NCI-H510A treated with DMSO at 0.1 percent for 48 hours (cell line): ENCODE data around the gene NEMP1.
A peak's percentile ranks its signal among the peaks of the same experiment; 100 is the strongest.
"Not testable (repeated sequence)": the region's sequence is repeated elsewhere in the genome, so short reads cannot be mapped to it uniquely, and the experiment has no call there.

Experiments
- DNase-seq: peaks from one replicate; lab custom pipeline; 2025; lab: John Stamatoyannopoulos, UW

Gene NEMP1, protein sequence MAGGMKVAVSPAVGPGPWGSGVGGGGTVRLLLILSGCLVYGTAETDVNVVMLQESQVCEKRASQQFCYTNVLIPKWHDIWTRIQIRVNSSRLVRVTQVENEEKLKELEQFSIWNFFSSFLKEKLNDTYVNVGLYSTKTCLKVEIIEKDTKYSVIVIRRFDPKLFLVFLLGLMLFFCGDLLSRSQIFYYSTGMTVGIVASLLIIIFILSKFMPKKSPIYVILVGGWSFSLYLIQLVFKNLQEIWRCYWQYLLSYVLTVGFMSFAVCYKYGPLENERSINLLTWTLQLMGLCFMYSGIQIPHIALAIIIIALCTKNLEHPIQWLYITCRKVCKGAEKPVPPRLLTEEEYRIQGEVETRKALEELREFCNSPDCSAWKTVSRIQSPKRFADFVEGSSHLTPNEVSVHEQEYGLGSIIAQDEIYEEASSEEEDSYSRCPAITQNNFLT

DNA sequence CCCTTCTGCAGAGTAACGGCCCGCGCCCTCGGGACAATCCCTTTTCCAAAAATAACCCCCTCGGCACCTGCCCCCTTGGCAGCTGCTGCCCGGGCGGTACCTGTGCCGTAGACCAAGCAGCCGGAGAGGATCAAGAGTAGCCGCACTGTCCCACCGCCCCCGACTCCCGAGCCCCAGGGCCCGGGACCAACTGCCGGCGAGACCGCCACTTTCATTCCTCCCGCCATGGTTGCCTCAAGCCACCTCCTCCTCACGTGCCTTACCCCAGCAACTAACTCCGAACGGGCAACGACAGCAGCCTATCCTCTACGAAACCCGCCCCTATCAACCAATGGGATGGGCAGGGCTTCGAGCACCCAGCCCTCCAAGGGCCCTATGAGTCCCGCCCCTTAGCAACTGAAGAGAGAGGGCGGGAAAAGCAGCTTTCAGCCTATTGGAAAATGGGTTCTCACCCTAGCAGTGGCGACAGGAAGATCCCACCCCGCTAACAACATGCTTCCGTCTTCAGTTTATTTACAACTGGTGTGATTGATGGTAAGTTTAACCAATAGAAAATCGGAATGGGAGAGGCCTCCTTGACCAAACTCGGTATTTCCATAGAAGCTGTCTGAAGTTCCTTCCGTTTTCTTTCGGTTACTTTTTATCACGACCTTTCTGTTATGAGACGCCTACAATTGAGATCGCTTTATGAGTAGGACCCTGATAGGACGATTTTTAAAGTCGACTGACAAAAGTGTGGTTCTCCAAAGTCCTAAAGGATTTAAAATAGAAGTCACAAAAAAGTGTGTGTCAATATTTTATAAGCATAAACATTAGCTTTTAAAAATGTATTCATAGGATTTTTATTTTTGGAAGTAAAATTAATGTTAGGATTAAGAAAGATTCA, at the start of gene NEMP1:
Gene NEMP1, minus strand, starts transcription at position 273 of the 886 bp plus-strand sequence. Its CDS starts 46 bp downstream, at position 227.
- DNase-seq: peak; percentile 99

DNA sequence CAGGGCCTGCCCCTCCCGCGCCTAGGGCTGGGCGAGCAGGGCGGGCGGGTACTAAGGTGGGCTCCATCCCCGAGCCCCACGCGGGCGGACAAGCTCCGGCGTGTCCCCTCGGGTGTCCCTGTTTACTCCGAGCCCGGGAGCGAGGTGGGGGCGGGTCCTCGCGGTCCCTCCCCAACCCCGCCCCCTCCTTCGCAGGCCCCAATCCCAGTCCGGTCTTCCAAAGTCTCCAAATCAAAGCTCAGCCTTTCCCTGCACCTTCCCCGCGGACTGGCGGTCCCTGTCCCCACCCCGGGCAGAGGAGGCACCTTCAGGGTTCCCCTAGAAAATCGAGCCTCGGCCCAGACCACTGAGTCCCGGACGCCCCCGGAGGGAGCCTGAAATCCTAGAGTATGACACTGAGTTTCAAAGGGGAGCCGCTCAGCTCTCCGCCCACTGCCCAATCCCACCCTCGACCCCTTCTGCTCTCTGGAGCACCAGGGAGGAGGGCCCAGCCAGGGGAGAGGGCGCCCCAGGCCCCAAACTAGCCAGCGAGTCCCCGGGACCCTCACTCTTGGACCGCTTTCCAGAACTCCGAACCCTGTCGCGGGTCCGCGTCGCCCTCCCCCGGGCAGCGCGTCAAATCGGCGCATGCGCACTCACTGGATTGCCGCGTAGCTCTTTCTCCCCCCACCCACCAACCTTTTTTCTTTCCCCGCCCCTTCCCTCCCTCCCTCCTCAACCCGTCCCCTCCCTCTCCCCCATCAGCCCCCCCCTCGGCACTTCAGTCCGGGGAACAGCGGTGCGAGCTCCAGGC, 49.3 kb upstream of the NEMP1 start, which contains the start of gene LRP1:
Gene LRP1, plus strand, starts transcription at position 758 of the 793 bp plus-strand sequence. CDS start 482 bp downstream, outside the sequence.
- peak; percentile 77 for DNase-seq

DNA sequence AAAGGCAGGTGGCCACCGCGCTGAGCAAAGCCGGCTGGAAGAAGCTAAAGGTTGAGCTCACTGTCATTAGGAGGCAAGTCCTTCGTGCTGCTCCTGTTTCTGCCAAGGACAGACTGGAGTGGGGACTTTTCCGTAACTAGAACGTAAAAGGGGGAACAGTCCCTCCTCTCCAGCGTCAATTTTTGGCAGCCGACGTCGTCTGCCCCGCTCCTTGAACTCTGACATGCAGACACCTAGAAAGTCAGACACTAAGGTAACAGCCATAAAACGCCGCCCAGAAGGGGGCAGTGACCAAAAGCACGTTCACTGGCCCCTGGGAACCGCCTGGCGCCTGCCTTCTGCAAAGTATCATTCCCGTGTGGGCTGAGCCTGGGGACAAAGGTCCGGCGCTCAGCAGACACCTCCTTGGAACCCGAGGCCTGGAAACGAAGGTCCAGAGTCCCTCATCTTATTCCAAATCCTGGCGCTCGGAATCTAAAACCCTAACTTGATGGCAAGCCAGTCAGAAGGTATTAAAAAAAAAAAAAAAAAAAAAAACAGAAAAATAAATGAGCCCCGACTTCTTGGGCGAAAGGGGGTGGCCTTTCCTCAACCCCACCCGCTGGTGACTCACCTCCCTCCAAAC, 48.6 kb upstream of the NEMP1 start:
- DNase-seq: peak; percentile 72

DNA sequence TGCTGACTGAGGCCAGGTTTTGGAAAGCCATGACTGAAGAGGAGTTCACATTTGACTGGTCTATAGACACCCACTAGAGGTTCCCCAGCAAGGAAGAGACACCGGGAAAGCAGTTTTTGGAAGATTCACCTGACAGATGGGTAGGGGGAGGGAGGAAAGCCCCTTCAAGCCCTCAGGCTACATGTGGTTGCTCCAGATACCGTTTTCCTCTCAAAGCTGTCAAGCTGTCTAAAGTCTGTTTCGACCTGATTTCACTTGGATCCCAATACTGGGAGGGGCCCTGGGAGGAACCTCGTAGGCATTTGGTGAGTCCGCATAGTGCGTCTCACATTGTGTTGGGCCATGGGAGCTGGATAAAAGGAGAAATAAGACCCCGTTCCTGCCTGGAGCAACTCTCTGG, 48.0 kb upstream of the NEMP1 start:
- no peak for DNase-seq

DNA sequence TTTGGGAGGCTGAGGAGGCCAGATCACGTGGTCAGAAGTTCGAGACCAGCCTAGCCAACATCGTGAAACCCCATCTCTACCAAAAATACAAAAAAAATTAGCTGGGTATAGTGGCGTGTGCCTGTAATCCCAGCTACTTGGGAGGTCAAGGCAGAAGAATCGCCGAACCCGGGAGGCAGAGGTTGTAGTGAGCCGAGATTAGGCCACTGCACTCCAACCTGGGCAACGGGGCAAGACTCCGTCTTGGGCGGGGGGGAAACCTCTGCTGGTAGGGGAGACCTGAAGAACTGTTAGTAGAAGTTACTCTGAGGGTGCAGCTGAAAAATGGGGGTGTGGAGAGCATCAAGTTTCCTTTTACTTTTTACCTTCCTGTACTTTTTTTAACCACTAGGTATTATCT, 47.5 kb upstream of the NEMP1 start:
- DNase-seq: no peak

DNA sequence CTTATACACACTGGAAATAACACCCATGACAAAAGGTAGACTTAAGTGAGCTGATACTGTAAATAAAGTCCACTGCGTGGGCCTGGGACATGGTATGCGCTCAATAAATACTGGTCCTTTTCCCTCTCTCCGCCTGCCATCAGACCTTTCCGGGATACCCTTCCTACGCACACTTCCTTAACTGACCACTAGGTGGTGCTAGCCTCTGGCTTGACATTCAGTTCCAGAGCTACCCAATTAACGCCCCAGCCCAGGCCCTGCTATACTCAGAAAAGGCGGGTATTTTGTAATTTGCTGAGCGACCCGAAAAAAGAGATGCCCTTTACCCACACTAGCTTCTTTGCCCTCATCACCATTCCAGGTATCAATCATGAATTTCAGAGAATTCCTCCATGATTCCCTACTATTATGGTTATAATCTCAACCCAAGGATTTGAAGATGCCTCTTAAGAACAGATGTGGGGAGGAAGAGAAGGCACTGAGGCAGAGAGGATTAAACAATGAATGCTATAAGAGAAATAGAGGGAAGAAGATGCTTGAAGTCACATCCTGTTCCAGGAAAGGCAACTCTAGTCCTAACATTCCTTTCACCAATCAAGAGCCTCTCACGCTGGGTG, 45.8 kb upstream of the NEMP1 start:
- peak; percentile 58 for DNase-seq

DNA sequence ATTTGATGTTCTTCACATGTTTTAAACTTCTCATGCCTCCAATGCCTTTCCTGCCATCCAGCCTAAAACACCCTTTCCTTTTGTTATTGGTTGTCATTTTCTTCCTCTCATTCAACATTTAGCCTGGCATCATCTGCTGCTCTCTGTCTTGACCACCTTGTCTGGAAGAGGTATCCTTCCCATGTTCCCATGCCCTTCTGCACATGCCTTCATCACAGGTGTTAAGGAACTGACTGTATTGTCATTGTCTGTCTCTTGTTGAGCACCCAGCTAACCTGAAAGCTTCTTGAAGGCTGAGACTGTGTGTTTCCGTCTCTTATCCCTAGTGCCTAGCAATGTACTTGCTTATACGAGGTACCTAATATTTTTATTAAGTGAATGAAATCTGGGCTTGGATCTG, 45.2 kb upstream of the NEMP1 start:
- no peak for DNase-seq

DNA sequence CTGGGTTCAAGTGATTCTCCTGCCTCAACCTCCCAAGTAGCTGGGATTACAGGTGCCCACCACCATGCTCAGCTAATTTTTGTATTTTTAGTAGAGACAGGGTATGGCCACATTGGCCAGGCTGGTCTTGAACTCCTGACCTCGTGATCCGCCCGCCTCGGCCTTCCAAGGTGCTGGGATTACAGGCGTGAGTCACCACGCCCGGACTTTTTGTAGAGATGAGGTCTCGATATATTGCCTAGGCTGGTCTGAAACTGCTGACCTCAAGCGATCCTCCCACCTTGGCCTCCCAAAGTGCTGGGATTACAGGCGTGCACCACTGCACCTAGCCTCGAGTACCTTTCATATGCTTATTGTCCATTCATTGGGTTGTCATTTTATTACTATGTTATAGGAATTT, 42.1 kb upstream of the NEMP1 start:
- DNase-seq: not testable (repeated sequence)

DNA sequence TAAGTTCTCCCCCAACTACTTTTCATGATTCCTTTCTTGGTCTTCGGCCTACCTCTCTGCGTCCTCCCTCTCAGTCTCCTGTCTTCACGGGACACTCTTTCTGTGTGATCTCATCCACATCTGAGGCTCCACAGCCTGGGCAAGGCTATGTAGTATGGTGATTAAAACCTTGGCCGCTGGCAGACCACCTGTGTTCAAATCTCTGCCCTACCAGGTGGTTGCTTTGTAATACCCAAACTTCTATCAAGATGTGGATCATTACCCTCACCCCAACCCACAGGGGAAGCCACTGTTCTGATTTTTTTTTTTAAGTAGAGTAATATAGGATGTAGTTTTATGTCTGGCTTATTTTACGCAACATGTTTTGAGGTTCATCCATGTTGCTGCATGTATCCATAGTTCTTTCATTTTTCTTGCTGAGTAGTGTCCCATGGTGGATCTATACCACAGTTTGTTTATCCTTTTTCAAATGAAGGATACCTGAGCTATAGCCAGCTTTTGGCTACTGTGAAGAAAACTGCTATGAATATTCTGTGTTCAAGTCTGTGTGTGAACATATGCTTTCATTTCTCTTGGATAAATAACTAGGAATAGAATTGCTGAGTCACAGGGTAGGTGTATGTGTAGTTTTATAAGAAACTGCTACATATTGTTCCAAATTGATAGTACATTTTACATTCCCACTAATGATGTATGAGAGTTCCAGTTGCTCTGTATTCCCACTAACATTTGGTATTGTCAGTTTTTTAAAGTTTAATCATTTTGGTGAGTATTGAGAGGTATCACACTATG, 40.9 kb upstream of the NEMP1 start:
- DNase-seq: no peak

DNA sequence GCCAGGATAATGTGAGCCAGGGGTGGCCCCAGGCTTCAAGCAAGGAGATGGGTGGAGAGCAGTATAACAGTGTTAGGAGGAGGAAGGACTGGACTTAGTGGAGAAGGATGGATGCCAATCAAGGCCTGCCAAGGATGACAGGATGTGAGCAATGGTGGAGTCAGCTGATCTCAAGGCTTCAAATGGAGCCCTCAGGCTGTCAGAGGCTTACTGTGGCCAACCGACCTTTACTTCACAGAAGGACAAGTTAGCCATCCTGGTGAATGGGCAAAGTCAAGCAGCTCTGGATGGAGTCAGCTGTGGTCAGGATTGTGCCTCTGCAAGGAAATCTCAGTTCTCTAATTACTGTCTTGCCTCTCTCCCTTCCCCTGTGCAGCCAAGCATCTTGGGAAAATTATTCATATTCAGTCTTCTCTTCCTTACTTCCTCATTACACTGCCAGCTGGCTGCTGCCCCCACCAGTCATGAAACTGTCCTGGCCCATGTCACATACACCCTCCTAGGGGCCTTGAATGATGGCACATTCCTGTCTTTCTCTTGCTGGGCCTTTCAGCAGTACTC, 40.2 kb upstream of the NEMP1 start:
- DNase-seq: no peak

DNA sequence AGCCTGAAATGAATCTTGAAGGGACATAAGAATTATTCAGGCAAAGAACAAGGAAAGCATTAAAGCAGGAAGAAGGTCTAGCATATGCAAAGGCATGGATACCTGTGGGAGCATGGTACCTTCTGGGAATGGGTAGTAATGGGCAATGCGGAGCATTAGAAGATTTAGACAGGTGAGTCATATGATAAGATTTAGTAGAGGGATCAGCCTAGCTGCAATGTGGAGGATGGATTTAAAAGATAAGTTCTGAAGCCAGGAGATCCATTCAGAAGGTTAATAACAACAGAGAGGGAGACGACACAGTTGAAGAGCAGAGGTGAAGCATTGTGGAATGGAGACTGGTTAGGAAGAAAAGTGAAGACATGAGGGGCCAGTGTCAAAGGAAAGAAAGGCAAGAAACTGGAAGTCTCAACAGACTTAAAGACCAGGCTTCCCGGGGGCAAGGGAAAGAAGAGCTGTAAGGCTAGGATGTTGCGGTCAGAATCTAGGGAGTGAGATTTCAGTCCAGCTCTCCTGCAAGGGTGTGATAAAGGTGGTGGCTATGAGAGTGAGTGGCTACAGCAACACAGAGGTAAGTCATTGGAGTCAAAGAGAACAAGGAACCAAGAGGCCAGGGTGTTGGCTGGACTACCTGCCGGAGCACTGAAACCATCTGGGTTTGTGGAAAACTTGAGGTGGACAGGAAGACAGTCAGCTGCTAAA, 38.1 kb upstream of the NEMP1 start:
- DNase-seq: no peak

DNA sequence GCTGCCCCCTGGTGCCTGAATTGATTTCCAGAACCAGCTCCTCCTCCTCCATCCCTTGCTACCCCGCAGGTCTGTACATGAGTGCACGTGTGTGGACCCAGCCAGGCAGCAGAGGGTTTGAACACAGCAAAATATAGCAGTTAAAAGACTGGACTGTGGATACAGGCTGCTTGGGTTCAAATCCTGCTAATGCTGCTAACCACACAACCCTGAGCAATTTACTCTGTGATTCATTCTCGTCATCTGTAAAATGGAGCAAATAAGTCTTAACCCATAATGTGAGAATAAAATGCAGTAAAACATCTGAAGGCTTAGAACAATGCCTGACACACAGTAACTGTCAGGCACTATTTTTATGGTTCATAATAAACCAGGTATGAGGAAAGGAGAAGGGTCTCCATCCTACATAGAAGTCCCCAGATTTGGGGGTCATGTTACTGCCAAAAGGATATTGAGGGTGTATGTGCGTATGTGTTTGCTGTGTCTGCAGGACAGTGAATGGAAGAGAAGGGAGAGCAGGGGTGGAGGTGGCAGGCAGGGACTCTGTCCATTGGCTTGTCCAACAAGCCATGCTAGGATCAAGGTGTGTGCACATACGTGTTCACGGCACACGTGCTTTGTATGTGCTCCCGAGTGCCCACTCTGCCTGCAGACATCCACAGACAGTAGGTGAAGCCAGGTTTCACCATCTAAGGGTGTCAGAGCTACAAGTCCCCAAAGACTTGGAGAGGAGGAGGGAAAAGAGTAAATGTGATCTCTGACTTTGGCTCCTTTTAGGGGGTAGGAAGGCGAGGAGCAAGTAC, 34.1 kb upstream of the NEMP1 start:
- no peak for DNase-seq

DNA sequence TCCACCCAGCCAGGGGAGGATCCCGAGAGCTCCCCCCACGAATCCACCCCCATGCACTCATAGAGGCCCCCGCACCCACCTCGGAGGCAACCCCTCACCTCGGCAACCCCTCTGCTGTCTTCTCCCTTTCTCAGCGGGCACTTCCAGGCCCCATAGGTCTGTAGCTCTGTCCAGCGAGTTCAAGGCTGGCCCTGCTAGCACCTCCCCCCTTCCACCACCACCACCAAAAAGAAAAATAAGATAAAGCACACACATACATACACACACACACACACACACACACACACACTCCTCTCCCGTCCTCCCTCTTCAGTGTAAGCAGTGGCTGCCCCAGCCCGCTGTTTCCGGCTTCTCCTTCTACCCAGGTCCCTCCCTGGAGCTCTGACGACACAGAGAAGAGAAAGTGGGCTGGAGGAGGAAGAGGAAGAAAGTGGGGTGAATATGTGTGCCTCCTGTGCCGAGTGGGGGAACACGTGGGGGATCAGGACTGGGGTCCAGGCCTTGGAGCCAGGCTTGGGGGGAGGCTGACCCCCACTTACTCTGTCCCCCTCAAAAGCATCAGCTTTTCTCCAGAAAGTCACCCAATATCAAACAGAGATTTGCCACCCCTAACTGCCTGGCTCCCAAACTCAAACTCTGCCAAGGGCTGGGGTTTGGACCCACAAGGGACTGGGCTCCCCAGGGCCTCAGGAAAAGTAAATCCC, 32.6 kb upstream of the NEMP1 start, which contains the start of gene STAT6:
Gene STAT6, minus strand, starts transcription at position 332 of the 704 bp plus-strand sequence. CDS start 3,084 bp downstream, outside the sequence.
- DNase-seq: peak; percentile 67

DNA sequence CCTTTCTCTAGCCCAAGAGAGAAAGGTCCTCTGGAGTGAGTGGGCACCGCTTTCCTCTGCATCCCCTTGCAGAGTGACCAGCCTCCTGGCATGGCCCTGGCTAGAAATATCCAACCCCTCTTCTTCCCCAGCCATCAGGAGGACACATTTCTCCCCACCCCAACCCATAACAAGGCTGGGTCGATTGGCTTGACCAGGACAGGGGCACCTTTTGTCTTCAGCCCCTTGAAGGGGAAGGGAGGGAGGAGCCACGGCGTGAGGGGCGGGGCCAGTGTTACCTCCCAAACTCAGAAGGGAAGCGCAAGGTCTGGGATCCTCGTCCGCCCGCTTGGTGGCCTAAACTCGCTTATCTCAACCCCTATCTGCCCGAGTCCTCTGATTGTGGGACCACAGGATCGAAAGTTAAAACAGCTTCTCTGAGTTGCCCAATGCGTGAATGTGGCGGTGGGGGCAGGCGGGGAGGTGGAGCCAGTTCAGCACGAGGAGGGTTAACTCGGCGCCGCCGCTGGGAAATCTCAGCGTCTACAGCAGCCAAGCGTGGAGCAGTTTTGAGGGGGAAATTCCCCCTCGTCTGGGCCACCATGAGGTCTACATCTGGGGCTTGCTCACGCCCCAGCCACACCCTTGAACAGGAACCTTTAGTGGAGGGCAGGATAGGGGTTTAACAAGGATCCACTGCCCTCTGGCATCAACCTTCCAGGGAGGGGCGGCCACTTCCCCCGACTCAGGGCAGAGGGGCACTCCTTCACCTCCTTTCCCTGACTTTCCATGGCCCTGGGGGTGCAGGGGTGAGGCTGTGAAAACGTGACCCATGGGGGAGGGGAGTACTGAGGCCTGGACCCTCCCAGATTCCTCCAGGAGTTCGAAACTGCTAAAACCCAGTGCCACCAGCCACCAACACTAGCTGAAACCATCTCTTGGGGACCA, 31.8 kb upstream of the NEMP1 start:
- DNase-seq: peak; percentile 59

DNA sequence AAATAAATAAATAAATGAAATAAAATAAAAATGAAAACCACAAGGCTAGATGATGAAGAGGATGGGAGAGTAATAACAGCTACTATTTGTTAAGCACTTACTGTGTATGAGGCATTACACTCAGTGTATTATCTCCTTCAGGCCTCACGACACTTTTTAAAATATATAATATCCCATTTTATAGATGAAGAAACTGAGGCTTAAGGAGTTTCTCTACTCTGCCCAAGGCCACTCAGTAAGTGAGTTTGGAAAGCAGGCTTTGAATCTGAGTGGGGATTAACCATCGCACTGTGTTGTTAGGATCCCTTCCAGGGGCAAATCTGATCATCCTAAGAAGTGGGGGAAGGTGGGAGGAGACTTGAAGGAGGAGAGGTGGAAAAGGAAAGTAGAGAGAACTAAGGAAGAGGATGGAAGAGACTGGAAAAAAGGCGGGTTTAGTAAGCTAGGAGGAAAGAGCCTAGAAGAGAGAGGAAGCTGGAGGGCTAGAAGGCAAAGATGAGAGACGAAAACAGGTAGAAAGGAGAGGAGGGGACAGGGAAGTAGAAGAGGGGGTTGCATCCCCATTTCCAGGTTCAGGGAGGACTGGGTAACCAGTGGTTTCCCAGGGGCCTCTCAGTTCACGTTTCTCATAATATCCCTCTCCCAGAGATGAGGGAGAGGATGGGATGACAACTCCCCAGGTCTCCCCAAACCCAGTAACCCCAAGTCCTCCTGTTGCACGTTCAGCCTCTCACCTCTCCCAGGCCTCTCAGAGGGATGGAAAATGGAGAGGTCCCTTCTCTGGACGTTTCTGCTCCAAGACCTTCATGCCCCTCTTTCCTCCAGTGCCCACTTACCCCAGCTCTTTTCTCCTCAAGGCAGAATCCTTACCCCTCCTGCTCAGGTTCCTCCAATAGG, 30.9 kb upstream of the NEMP1 start:
- no peak for DNase-seq
